Measurements from ENCODE around the gene KBTBD8.
A peak's percentile ranks its signal among the peaks of the same experiment; 100 is the strongest.

Gene KBTBD8, protein sequence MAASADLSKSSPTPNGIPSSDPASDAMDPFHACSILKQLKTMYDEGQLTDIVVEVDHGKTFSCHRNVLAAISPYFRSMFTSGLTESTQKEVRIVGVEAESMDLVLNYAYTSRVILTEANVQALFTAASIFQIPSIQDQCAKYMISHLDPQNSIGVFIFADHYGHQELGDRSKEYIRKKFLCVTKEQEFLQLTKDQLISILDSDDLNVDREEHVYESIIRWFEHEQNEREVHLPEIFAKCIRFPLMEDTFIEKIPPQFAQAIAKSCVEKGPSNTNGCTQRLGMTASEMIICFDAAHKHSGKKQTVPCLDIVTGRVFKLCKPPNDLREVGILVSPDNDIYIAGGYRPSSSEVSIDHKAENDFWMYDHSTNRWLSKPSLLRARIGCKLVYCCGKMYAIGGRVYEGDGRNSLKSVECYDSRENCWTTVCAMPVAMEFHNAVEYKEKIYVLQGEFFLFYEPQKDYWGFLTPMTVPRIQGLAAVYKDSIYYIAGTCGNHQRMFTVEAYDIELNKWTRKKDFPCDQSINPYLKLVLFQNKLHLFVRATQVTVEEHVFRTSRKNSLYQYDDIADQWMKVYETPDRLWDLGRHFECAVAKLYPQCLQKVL

DNA sequence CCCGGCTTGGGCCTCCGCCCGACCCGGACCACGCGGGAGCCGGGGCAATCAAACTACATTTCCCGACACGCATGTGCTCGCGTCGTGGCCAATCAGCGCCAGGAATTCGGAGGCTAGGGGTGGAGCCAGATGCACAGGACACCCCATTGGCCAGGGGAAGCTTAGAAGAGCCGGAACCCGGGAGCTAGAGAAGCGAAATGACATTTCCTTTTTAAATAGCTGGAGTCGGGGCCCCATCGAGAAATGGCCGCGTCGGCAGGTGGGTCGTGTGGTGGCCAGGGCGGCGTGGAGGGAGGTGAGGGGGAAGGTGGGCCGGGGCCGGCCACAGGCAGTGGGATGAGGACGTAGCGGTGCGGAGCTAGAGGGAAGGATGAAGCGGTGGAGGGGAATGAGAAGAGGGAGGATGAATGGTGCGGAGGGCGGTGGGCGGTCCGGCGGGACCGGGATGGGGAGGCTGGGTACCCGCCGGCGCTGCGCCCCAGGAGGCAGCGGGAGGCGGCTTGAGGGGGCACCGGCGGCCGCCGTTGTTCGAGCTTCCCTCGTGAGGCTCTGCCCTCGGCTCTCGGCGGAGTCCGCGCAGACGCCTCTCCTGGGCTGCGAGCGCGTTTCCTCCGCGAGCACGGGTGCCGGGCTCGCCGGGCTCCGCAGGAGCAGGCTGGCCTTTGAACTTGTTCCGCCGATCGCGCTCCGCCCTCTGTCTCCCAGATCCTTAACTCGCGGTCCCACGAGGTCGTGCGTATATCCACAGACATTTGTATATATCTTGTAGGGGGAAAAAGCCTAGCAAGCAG, at the start of gene KBTBD8:
TSS of gene KBTBD8 (plus strand) at position 195 of the 791 bp plus-strand sequence. CDS start at position 244, 49 bp downstream.
- TF ChIP-seq, protein P1, sequence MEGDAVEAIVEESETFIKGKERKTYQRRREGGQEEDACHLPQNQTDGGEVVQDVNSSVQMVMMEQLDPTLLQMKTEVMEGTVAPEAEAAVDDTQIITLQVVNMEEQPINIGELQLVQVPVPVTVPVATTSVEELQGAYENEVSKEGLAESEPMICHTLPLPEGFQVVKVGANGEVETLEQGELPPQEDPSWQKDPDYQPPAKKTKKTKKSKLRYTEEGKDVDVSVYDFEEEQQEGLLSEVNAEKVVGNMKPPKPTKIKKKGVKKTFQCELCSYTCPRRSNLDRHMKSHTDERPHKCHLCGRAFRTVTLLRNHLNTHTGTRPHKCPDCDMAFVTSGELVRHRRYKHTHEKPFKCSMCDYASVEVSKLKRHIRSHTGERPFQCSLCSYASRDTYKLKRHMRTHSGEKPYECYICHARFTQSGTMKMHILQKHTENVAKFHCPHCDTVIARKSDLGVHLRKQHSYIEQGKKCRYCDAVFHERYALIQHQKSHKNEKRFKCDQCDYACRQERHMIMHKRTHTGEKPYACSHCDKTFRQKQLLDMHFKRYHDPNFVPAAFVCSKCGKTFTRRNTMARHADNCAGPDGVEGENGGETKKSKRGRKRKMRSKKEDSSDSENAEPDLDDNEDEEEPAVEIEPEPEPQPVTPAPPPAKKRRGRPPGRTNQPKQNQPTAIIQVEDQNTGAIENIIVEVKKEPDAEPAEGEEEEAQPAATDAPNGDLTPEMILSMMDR (IDR thresholded peaks at IDR 0.05; ENCODE audit: borderline replicate concordance, insufficient read depth, low read depth, low read length): no peak
- peak within 1 kb of the TSS; percentile 99 for H3K4me3 ChIP-seq (ENCODE audit: low read depth, low read length)

GRCh38 chr3:66948838-66949237, 49.3 kb upstream of the KBTBD8 start:
- H3K4me3 ChIP-seq (ENCODE audit: low read depth, low read length): no peak overlapping the region
- TF ChIP-seq, protein P1 (IDR thresholded peaks at IDR 0.05; ENCODE audit: borderline replicate concordance, insufficient read depth, low read depth, low read length): no peak

DNA sequence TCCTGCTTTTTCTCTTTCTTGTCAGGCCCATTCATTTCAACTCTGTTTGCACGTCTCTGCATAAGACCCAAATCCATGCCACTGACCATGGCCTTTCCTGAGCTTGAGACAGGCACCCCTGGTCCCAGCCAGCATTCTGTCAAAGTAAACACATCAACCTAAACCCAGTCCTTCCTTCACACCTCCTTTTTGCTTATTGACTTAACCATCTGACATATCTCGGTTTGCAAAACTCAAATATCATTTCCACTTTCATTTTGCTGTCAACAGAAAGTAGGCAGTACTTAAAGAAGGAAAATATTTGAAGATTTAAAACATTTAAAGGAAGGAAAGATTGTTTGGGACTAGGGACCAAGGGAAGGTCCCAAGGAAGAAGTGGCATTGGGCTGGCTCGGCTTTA, 48.2 kb upstream of the KBTBD8 start:
- no peak overlapping the region for H3K4me3 ChIP-seq (ENCODE audit: low read depth, low read length)

GRCh38 chr3:66952357-66952756, 45.8 kb upstream of the KBTBD8 start:
- TF ChIP-seq, protein P1 (IDR thresholded peaks at IDR 0.05; ENCODE audit: borderline replicate concordance, insufficient read depth, low read depth, low read length): no peak
- H3K4me3 ChIP-seq (ENCODE audit: low read depth, low read length): no peak overlapping the region

More for the DNA sequence above, 48.2 kb upstream of the KBTBD8 start:
- TF ChIP-seq, protein P1 (IDR thresholded peaks at IDR 0.05; ENCODE audit: borderline replicate concordance, insufficient read depth, low read depth, low read length): no peak

DNA sequence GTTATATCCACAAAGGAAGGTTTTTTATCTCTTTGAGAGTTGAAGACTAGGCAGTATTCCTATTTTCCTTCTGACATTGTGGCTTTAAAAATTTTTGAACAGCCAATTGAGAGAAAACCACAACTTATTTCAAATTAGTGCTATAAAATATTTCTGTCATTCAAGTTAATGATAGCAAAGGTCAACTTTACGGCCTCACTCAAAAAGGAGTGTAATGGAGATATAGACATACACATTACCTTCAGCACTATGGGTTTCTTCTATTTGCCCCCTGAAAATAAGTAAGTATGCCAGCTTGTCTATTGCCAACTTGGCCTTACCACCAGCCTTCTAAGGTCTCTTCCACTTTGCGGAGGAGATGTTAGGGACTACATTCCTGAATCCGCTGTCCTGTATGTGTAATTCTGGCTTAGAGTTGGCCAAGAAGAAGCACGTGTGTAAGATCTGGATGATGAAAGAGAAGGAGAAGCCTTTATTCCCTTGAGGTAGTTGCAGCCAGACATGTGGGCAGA, 44.1 kb upstream of the KBTBD8 start:
- TF ChIP-seq, protein P1 (IDR thresholded peaks at IDR 0.05; ENCODE audit: borderline replicate concordance, insufficient read depth, low read depth, low read length): no peak
- no peak overlapping the region for H3K4me3 ChIP-seq (ENCODE audit: low read depth, low read length)

- TF ChIP-seq, protein P1 (IDR thresholded peaks at IDR 0.05; ENCODE audit: borderline replicate concordance, insufficient read depth, low read depth, low read length): no peak
- H3K4me3 ChIP-seq (ENCODE audit: low read depth, low read length): no peak overlapping the region
These were observed 41.4 kb upstream of the KBTBD8 start for GRCh38 chr3:66956742-66957141.
